Activated T-helper 1 cell treated with Interleukin-2 at 50 U/mL for 16 hours (primary cell): Measurements from ENCODE around the gene TMPRSS13.
"Not testable (repeated sequence)": the region's sequence is repeated elsewhere in the genome, so short reads cannot be mapped to it uniquely, and the experiment has no call there.

ENCODE experiments used
- DNase-seq: peaks from one replicate; pipeline ENCODE4 v3.0.0-alpha.2; 2020; ENCODE audit warnings: low read depth

The TMPRSS13 gene

GRCh38 chr11:117950301-117950700, 21.1 kb upstream of the TMPRSS13 start:
- DNase-seq, result peak; percentile 44

GRCh38 chr11:117949062-117949461, 19.9 kb upstream of the TMPRSS13 start:
- DNase-seq, result no peak

- DNase-seq, result not testable (repeated sequence)
Observed at GRCh38 chr11:117948466-117948865, 19.3 kb upstream of the TMPRSS13 start.

GRCh38 chr11:117947751-117948150, 18.5 kb upstream of the TMPRSS13 start:
- DNase-seq, result not testable (repeated sequence)

- peak; percentile 72 for DNase-seq
Observed at GRCh38 chr11:117946842-117947526, 17.8 kb upstream of the TMPRSS13 start.

GRCh38 chr11:117946156-117946841, 17.1 kb upstream of the TMPRSS13 start:
- no peak for DNase-seq

- no peak for DNase-seq
Observed at GRCh38 chr11:117945047-117945810, 16.0 kb upstream of the TMPRSS13 start.

- DNase-seq, result no peak
Observed at GRCh38 chr11:117944554-117944953, 15.4 kb upstream of the TMPRSS13 start.

GRCh38 chr11:117941976-117942654, 12.9 kb upstream of the TMPRSS13 start:
- DNase-seq, result no peak

GRCh38 chr11:117941163-117941707, 12.0 kb upstream of the TMPRSS13 start:
- no peak for DNase-seq

- no peak for DNase-seq
Observed at GRCh38 chr11:117940736-117941135, 11.5 kb upstream of the TMPRSS13 start.

GRCh38 chr11:117936973-117937372, 7.8 kb upstream of the TMPRSS13 start:
- DNase-seq, result no peak

- no peak for DNase-seq
Observed at GRCh38 chr11:117934526-117935307, 5.5 kb upstream of the TMPRSS13 start.

GRCh38 chr11:117933930-117934329, 4.7 kb upstream of the TMPRSS13 start:
- DNase-seq, result no peak

- DNase-seq, result no peak
Observed at GRCh38 chr11:117933475-117933874, 4.3 kb upstream of the TMPRSS13 start.

GRCh38 chr11:117932947-117933346, 3.7 kb upstream of the TMPRSS13 start:
- DNase-seq, result no peak

GRCh38 chr11:117932426-117932825, 3.2 kb upstream of the TMPRSS13 start:
- DNase-seq, result no peak

GRCh38 chr11:117931971-117932370, 2.8 kb upstream of the TMPRSS13 start:
- DNase-seq, result no peak

GRCh38 chr11:117931331-117931950, 2.2 kb upstream of the TMPRSS13 start:
- no peak for DNase-seq

- DNase-seq, result no peak
Observed at GRCh38 chr11:117930668-117931330, 1.6 kb upstream of the TMPRSS13 start.
